ENCODE measurements around the gene FRMPD1.

GRCh38 chr9:37692622-37693221, 42.0 kb downstream of the FRMPD1 start:
- TF ChIP-seq CTCF (conservative IDR thresholded peaks at IDR 0.05) (no peak), EZH2 (IDR thresholded peaks at IDR 0.05; ENCODE audit: low read depth) (no peak)
